Transverse colon (tissue), 4 donors: ENCODE data around the gene C4B.
"Not testable (repeated sequence)": the region's sequence is repeated elsewhere in the genome, so short reads cannot be mapped to it uniquely, and the experiment has no call there.

Experiments used
- CTCF ChIP-seq, 5 experiments: fragments of 200-600 bp in 3 of 5; fragments of 450-650 bp in 2 of 5; sonication (generic) in 3 of 5; IDR thresholded peaks; 1 replicate in 2 of 5; 2 replicates in 3 of 5; pipeline ENCODE4 v1.5.1; 2016 to 2017; ENCODE audit warnings: antibody characterized with exemption in 5 of 5, inconsistent platforms in 3 of 5, mild to moderate bottlenecking in 2 of 5, moderate library complexity in 1 of 5
- POLR2A ChIP-seq: fragments of 450-650 bp; IDR thresholded peaks from one replicate; pipeline ENCODE4 v1.6.1; 2016; ENCODE audit warnings: antibody characterized with exemption, mild to moderate bottlenecking, moderate library complexity
- POLR2AphosphoS5 ChIP-seq, 3 donors: sonication (generic); formaldehyde crosslinking; IDR thresholded peaks; one replicate each; pipeline ENCODE4 v1.6.1; 2016; ENCODE audit warnings: antibody characterized with exemption in 3 of 3

GRCh38 chr6:32049736-32050135 lies 35.1 kb downstream of the C4B start:
- TF ChIP-seq POLR2AphosphoS5 (IDR thresholded peaks at IDR 0.05); POLR2A; CTCF (IDR thresholded peaks at IDR 0.05): not testable (repeated sequence)
